ENCODE measurements around the gene OR4B1. TPM values are rescaled to one million over a fixed set of nuclear protein-coding genes. Genes with fewer than 3 reads are reported as not detected.
"Not testable (repeated sequence)": the region's sequence is repeated elsewhere in the genome, so short reads cannot be mapped to it uniquely, and the experiment has no call there.

OR4B1 gene, protein sequence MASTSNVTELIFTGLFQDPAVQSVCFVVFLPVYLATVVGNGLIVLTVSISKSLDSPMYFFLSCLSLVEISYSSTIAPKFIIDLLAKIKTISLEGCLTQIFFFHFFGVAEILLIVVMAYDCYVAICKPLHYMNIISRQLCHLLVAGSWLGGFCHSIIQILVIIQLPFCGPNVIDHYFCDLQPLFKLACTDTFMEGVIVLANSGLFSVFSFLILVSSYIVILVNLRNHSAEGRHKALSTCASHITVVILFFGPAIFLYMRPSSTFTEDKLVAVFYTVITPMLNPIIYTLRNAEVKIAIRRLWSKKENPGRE
- total RNA-seq = not detected in 2 replicates

- H3K4me3 Mint-ChIP-seq = no peak within 1 kb of the TSS
- H3K9me3 Mint-ChIP-seq = no peaks in the 10 kb centered on the region
- DNase-seq = no peak
- intact Hi-C loops (cut with micrococcal nuclease) = no loop called here
- H3K27me3 Mint-ChIP-seq = no peaks in the 10 kb centered on the region
- no peaks in the 10 kb centered on the region for H3K36me3 Mint-ChIP-seq (ENCODE audit: low read depth)
- peaks cover 2% of the 10 kb centered on the region for H3K4me1 Mint-ChIP-seq
- no peak within 1 kb of the TSS for H3K27ac Mint-ChIP-seq
Observed at GRCh38 chr11:48216510-48216909, at the start of gene OR4B1. TSS of gene OR4B1 (plus strand) at chr11:48216810. CDS start at chr11:48216810, 0 bp downstream.

- no peak overlapping the region for H3K4me3 Mint-ChIP-seq
- no peak for DNase-seq
- peaks cover 22% of the 10 kb centered on the region for H3K4me1 Mint-ChIP-seq
- intact Hi-C loops (cut with micrococcal nuclease) = no loop called here
- no peak overlapping the region for H3K27ac Mint-ChIP-seq
- no peaks in the 10 kb centered on the region for H3K27me3 Mint-ChIP-seq
- peaks cover 53% of the 10 kb centered on the region for H3K36me3 Mint-ChIP-seq (ENCODE audit: low read depth)
- H3K9me3 Mint-ChIP-seq = no peaks in the 10 kb centered on the region
Observed at GRCh38 chr11:48167380-48167779, 49.2 kb upstream of the OR4B1 start.

DNA sequence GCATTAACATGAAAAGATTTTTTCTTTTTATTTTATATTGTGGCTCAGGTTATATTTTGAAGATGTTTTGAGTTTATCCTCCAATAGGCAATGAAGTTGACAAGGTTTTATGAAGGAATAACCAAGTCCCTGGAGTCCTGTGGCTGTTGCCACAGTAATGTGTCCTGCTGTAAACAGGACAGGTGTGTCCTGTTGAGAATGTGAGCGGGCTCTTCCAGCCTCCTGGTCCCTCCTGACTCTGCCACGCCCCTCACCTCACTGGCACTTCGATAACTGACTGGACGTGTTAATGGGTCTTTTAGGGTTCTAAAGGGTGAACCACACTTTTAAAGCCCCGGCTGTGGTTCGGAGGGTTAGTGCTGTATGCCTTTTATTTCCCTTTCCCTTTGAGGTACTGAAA is 47.8 kb upstream of the OR4B1 start:
- Mint-ChIP-seq H3K27ac (no peak overlapping the region), H3K36me3 (ENCODE audit: low read depth) (peaks cover 41% of the 10 kb centered on the region)

GRCh38 chr11:48169259-48169658 is 47.4 kb upstream of the OR4B1 start:
- H3K4me3 Mint-ChIP-seq = no peak overlapping the region
- H3K9me3 Mint-ChIP-seq = no peaks in the 10 kb centered on the region
- peaks cover 29% of the 10 kb centered on the region for H3K4me1 Mint-ChIP-seq
- no peaks in the 10 kb centered on the region for H3K27me3 Mint-ChIP-seq
- H3K36me3 Mint-ChIP-seq (ENCODE audit: low read depth) = peaks cover 37% of the 10 kb centered on the region
- DNase-seq = no peak
- intact Hi-C loops (cut with micrococcal nuclease) = no loop called here
- H3K27ac Mint-ChIP-seq = no peak overlapping the region

More for the DNA sequence above, 47.8 kb upstream of the OR4B1 start:
- Mint-ChIP-seq H3K4me1 (peaks cover 29% of the 10 kb centered on the region), H3K4me3 (no peak overlapping the region), H3K9me3 (no peaks in the 10 kb centered on the region), H3K27me3 (no peaks in the 10 kb centered on the region)
- intact Hi-C loops (cut with micrococcal nuclease) = no loop called here
- DNase-seq = no peak

- Mint-ChIP-seq H3K9me3 (no peaks in the 10 kb centered on the region), H3K36me3 (ENCODE audit: low read depth) (peaks cover 33% of the 10 kb centered on the region)
Observed at GRCh38 chr11:48169717-48170116, 46.9 kb upstream of the OR4B1 start.

GRCh38 chr11:48170241-48171233 is 46.1 kb upstream of the OR4B1 start:
- no peak for DNase-seq
- H3K36me3 Mint-ChIP-seq (ENCODE audit: low read depth) = peaks cover 27% of the 10 kb centered on the region
- H3K27me3 Mint-ChIP-seq = no peaks in the 10 kb centered on the region
- no peak overlapping the region for H3K4me3 Mint-ChIP-seq
- no peaks in the 10 kb centered on the region for H3K9me3 Mint-ChIP-seq
- no peak overlapping the region for H3K27ac Mint-ChIP-seq
- H3K4me1 Mint-ChIP-seq = peaks cover 32% of the 10 kb centered on the region
- intact Hi-C loops (cut with micrococcal nuclease) = loop anchor here (10.0 kb wide), 1 partner anchor 1354 kb away; no protein-coding TSS in a partner anchor

More at GRCh38 chr11:48169717-48170116, 46.9 kb upstream of the OR4B1 start:
- intact Hi-C loops (cut with micrococcal nuclease) = loop anchor here (10.0 kb wide), 1 partner anchor 1355 kb away; no protein-coding TSS in a partner anchor
- Mint-ChIP-seq H3K4me1 (peaks cover 29% of the 10 kb centered on the region), H3K4me3 (no peak overlapping the region), H3K27ac (no peak overlapping the region), H3K27me3 (no peaks in the 10 kb centered on the region)
- DNase-seq = no peak

DNA sequence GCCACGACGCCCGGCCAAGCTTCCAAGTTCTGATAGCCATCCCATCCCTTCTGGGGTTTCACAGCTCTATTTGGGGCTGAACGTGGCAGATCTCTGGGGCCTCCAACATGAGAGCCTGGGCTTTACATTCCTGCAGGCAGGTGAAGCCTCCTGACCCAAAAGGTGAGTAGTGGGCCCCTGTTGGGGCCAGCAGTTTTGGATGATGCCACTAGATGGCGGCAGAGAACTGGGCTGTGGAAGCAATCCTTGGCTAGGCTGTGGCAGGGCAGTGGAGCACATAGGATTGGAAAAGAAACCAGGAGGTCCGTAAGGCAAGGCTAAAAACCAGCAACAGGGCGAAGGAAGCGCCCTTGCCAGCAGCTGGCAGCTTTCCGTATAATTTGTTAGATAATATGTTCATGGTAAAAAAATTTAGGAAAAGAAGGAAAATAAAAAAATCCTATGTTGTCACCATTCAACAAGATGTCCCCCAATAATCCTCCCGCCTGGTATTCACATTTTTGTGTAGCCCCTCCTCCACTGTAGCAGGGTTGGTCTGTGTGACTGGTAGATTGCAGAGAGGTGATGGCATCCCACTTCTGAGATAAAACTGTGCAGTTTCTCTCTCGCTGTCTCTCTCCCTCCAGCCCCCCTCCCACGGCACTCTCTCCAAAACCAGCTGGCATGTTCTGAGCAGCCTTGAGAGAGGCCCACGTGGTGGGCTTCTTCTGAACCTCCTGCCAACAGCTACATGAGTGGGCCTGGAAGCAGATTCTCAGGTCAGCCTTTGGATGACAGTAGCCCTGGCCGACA is 43.6 kb upstream of the OR4B1 start:
- peak; percentile 88 for DNase-seq
- Mint-ChIP-seq H3K27me3 (no peaks in the 10 kb centered on the region), H3K27ac (no peak overlapping the region), H3K4me1 (peaks cover 32% of the 10 kb centered on the region), H3K9me3 (no peaks in the 10 kb centered on the region), H3K4me3 (no peak overlapping the region), H3K36me3 (ENCODE audit: low read depth) (peaks cover 9% of the 10 kb centered on the region)
- intact Hi-C loops (cut with micrococcal nuclease) = loop anchor here (10.0 kb wide), 1 partner anchor 1352 kb away; no protein-coding TSS in a partner anchor

GRCh38 chr11:48177661-48178060 is 38.9 kb upstream of the OR4B1 start:
- no peaks in the 10 kb centered on the region for H3K9me3 Mint-ChIP-seq
- H3K36me3 Mint-ChIP-seq (ENCODE audit: low read depth) = peaks cover 1% of the 10 kb centered on the region
- peaks cover 13% of the 10 kb centered on the region for H3K4me1 Mint-ChIP-seq
- H3K27ac Mint-ChIP-seq = no peak overlapping the region
- no peak overlapping the region for H3K4me3 Mint-ChIP-seq
- peaks cover 2% of the 10 kb centered on the region for H3K27me3 Mint-ChIP-seq
- intact Hi-C loops (cut with micrococcal nuclease) = loop anchor here (10.0 kb wide), 1 partner anchor 1347 kb away; no protein-coding TSS in a partner anchor
- DNase-seq = no peak

DNA sequence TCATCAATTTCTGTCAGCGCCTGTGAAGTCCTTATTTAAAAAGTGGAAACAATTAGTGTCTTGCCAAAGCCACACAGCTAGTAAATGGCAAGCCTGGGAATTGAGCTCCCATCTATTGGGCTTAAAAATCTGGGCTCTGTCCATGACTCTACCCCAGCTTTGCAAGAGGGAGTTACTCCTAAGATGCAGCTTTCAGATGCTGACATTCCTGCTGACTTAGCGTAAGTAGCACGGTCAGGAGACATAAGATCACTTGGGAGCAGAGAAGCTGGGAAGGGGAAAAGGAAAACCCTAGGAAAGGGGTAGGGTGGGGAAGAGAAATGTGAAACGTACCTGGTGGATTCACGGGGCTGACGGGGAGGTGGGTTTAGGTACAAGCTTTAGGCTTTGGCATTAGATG is 36.0 kb upstream of the OR4B1 start:
- H3K4me1 Mint-ChIP-seq = no peaks in the 10 kb centered on the region
- H3K4me3 Mint-ChIP-seq = no peak overlapping the region
- peaks cover 4% of the 10 kb centered on the region for H3K27me3 Mint-ChIP-seq
- H3K9me3 Mint-ChIP-seq = no peaks in the 10 kb centered on the region
- intact Hi-C loops (cut with micrococcal nuclease) = no loop called here
- H3K36me3 Mint-ChIP-seq (ENCODE audit: low read depth) = no peaks in the 10 kb centered on the region
- H3K27ac Mint-ChIP-seq = no peak overlapping the region
- DNase-seq = peak; percentile 34

DNA sequence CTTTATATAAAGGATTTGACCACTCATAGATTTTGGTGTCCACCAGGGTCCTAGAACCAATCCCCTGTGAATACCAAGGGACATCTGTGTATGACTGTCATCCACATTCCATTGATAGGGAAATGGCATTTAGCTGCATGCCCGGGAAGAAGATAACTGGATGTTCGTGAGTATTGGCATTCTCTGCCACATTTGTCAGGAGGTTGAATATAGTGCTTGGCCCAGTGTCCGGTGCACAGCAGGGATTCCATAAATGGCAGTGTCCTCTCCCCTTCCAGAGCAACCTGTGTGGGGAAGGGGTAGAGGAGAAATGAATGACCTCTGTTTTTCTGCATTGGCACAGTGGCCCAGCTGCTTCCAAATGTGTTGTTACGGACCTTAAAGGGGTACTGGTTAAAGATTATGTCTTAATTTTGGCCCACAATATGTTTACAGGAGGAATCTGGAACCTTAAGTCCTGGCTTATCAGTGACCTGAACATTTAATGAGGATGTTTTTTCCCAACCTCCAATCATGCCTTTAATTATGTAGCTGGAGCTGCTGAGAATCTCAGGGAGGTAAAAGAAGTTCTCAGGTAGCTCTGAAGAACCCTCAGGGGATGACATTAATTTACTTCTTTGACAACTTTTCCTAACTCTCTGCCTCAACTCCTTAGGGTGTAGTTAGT is 33.6 kb upstream of the OR4B1 start:
- H3K36me3 Mint-ChIP-seq (ENCODE audit: low read depth) = peaks cover 2% of the 10 kb centered on the region
- H3K9me3 Mint-ChIP-seq = no peaks in the 10 kb centered on the region
- no peak overlapping the region for H3K27ac Mint-ChIP-seq
- no peak for DNase-seq
- no peaks in the 10 kb centered on the region for H3K4me1 Mint-ChIP-seq
- H3K4me3 Mint-ChIP-seq = no peak overlapping the region
- H3K27me3 Mint-ChIP-seq = peaks cover 4% of the 10 kb centered on the region
- intact Hi-C loops (cut with micrococcal nuclease) = no loop called here

DNA sequence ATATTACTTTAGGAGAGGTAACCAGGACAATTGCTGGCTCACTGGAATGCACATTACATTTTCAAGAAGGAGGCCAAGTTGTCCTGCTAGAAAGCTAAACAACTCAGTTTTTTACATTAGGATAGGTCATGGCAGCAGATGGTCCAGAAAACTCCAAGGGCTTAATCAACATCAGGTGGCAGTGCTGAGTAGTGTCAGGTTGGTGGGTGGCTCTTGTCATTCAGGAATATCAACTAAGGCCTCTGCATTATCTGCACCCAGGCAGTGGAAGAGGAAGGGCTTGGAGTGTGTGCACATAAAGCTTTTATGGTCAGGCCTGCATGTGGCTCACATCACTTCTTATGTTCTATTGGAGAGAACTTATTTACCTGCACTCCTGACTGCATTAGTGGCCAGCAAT is 32.2 kb upstream of the OR4B1 start:
- H3K36me3 Mint-ChIP-seq (ENCODE audit: low read depth) = peaks cover 5% of the 10 kb centered on the region
- DNase-seq = no peak
- no peak overlapping the region for H3K27ac Mint-ChIP-seq
- intact Hi-C loops (cut with micrococcal nuclease) = no loop called here
- H3K27me3 Mint-ChIP-seq = peaks cover 4% of the 10 kb centered on the region
- peaks cover 5% of the 10 kb centered on the region for H3K4me1 Mint-ChIP-seq
- peaks cover 5% of the 10 kb centered on the region for H3K9me3 Mint-ChIP-seq
- H3K4me3 Mint-ChIP-seq = no peak overlapping the region

DNA sequence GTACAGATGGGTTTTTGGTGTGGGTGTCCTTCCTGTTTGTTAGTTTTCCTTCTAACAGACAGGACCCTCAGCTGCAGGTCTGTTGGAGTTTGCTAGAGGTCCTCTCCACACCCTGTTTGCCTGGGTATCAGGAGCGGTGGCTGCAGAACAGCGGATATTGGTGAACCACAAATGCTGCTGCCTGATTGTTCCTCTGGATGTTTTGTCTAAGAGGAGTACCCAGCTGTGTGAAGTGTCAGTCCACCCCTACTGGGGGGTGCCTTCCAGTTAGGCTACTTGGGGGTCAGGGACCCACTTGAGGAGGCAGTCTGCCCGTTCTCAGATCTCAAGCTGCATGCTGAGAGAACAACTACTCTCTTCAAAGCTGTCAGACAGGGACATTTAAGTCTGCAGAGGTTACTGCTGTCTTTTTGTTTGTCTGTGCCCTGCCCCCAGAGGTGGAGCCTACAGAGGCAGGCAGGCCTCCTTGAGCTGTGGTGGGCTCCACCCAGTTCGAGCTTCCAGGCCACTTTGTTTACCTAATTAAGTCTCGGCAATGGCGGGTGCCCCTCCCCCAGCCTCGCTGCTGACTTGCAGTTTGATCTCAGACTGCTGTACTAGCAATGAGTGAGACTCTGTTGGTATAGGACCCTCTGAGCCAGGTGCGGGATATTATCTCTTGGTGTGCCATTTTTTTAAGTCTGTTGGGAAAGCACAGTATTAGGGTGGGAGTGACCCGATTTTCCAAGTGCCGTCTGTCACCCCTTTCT is 25.5 kb upstream of the OR4B1 start:
- Mint-ChIP-seq H3K4me3 (peak overlapping the region; percentile 69), H3K27ac (peak overlapping the region; percentile 83), H3K36me3 (ENCODE audit: low read depth) (peaks cover 15% of the 10 kb centered on the region), H3K4me1 (peaks cover 26% of the 10 kb centered on the region), H3K9me3 (peaks cover 21% of the 10 kb centered on the region)
- peak; percentile 79 for DNase-seq
- H3K27me3 Mint-ChIP-seq; intact Hi-C loops (cut with micrococcal nuclease): not testable (repeated sequence)

Measured in activated CD4-positive, alpha-beta T cell treated with anti-CD3 and anti-CD28 coated beads, Interleukin-2, amount 10 ng/mL, durations not matched to agents 24 days and 14 days (primary cell).